ENCODE data around the gene ZNF200. TPM values are rescaled to one million over a fixed set of nuclear protein-coding genes. Genes with fewer than 3 reads are reported as not detected.
"Not testable (repeated sequence)": the region's sequence is repeated elsewhere in the genome, so short reads cannot be mapped to it uniquely, and the experiment has no call there.

ZNF200 gene
- polyA plus RNA-seq, 1 donor: 6.3 TPM

DNA sequence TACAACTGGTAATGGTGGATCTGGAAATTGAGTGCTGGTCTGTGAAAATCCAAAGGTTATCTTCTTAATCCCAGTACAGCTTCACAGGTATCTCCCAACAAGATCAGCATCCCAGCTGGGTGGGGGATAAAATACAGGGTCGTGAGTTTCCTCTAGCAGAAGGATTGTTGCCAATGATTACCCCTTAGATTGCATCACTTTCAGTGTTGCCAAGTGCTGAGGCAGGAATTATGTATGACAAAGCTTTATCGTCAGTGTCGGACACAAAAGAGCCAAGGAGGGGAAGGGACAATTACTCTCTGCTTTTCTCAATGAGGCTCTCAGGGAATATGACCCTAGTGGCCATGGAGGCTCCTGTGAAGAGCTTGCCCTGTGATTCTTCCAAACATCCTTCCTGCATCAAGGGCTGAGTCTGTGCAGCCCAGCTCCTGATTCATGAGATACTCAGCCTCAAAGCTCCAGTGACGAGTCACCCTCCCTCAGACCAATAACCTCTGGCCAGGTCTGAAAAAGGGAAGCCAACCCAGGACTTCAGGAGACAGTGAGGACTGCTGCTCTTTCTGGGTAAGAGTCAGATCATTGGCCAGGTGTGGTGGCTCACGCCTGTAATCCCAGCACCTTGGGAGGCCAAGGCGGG, 31.9 kb downstream of the ZNF200 start:
- no peak for DNase-seq (ENCODE audit: low read depth)

DNA sequence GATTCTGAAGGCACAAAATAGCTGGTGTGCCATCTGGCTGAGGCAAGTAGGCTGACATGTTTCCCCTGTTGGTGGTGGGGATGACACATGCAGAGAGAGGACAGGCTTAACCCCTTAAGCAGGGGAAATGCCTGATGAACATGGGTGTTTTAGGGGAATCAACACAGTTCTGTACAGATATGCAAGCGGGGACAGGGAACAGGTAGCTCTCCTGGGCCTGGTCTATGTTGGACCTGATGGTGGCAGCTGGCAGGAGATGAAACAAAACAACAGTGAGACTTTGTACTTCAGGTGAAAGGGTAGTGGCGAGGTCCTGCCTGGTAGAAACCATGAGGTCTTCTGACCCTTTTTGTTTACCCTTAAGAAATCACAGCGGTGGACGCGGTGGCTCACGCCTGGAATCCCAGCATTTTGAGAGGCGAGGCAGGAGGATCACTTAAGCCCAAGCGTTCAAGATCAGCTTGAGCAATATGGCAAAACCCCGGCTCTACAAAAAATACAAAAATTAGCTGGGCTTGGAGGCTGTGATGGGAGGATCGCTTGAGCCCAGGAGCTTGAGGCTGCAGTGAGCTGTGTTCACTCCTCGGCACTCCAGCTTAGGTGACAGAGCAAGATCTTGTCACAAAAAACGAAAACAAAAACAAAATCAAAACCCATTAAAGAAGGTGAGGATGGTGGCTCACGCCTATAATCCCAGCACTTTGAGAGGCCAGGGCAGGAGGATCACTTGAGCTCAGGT, 36.5 kb downstream of the ZNF200 start:
- DNase-seq (ENCODE audit: low read depth): no peak

DNA sequence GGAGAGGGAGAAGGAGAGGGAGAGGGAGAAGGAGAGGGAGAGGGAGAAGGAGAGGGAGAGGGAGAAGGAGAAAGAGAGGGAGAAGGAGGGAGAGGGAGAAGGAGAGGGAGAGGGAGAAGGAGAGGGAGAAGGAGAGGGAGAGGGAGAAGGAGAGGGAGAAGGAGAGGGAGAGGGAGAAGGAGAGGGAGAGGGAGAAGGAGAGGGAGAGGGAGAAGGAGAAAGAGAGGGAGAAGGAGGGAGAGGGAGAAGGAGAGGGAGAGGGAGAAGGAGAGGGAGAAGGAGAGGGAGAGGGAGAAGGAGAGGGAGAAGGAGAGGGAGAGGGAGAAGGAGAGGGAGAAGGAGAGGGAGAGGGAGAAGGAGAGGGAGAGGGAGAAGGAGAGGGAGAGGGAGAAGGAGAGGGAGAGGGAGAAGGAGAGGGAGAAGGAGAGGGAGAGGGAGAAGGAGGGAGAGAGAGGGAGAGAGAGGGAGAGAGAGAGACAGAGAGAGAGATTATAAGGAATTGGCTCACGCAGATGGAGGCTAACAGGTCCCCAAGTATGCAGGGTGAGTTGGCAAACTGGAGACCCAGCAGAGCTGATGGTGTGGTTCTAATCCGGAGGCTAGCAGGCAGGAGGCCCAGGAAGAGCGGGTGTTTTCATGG, 37.1 kb downstream of the ZNF200 start:
- not testable (repeated sequence) for DNase-seq (ENCODE audit: low read depth)

DNA sequence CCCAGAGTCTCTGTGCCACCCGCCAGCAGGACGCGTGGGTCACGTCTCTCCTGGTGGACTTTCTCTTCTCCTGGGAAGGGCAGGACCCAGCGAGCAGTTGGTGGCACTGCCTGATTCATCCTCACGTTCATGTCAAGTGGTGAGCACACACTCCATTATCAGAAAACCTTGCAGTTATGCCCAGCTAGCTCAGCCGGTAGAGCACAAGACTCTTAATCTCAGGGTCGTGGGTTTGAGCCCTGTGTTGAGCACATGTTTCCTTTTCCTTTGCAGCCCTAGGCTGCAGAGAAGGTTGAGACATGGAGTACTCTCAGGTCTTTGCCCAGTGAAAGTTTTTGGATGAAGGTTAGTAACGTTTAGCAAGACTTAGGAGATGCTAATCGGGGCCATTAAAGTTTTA, 39.0 kb downstream of the ZNF200 start:
- DNase-seq (ENCODE audit: low read depth): no peak

DNA sequence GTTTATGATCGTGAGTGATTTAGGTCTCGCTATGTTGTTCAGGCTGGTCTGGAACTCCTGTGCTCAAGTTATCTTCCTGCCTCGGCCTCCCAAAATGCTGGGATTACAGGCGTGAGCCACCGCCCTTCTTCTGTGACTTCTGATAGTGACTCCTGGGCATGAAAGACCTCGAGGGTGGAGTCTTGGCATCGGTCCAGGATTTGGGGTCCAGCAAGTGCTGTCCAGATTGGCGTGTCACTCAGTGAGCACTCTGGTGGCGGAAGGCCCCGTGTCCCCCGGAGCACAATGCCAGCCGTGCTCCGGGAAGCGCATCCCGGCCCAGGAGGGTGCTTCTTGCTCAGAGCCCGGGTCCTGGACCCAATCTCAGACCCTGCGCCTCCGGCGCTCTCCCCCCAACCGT, 40.2 kb downstream of the ZNF200 start:
- no peak for DNase-seq (ENCODE audit: low read depth)

DNA sequence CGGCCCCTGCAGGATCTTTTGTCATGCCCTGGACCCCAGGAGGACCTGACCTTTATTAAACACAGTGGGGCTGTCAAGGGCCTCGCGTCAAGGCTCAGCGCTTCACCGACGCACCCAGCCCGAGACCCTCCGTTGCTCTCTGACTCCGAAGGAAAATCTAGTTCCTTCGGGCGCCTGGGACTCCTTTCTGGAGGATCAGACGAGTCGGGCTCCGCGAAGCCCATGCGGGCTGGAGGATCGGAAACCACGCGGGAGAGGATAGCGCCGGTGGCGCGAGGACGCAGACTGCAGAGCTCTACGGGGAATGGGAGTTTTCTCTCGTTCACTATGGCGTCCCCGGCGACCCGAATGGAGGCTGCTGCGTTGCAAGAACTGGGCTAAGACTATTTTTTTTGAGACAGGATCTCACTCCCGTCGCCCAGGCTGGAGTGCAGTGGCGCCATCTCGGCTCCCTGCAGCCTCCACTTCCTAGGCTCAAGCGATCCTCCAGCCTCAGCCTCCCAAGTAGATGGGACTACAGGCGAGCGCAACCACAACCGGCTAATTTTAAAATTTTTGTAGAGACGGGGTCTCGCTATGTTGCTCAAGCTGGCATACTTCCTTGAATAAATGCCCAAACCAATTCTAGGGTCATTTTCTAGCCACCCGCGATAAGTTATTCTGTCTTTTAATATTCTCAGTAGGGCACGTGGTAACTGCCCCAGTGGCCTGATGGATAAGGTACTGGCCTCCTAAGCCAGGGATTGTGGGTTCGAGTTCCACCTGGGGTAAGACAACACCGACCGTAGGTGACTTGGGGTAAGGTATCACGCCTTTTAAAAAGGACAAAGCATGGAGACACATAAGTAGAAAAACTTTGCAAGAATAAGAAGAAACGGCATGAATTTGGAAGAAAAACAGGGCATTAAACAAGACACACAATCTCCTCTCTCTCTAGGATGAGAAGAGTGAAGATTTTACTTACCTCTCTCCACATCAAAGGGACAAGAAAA, 41.4 kb downstream of the ZNF200 start:
- no peak for DNase-seq (ENCODE audit: low read depth)

DNA sequence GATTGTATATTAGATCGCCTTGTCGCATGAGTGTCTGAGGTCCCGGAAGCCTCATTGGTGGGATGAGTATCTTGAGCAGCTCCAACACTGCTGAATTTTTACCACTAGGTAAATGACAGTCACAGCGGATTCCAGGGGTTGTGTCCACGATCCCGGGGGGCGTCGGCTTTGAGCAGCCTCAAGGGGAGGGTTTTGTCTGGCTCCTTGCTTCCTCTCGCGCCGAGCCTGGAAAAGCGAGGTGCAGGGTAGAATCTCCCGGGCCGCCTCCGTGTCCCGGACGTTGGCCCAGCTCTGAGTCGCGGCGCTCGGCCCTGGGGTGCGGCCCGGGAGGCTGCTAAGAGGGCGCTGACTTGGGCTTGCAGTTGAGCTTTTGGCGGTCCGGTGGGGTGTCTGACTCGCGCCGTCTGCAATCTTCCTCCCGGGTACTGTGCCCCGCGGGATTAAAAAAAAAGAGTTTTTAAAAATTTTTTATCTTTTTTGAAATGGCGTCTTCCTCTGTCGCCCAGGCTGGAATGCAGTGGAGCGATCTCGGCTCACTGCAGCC, 42.4 kb downstream of the ZNF200 start:
- DNase-seq (ENCODE audit: low read depth): no peak

DNA sequence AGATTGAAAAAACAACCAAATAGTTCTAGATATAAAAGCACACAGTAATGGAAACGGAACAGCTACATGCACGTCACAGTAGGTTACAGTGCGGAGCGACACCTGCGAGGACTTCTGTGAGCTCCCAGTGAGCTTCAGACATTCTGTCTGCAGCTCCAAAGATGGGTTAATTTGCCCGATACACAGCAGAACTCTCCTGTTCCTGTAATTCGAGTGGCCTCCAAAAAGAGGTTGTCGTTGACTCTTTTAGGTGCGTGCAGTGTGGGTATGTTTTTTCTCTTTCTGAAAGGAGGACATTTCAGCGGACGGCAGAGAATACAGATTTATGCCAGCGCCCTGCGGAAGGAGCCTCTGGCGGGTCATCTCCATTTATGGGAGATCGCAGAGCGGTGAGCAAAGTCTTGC, 44.0 kb downstream of the ZNF200 start:
- DNase-seq (ENCODE audit: low read depth): no peak

DNA sequence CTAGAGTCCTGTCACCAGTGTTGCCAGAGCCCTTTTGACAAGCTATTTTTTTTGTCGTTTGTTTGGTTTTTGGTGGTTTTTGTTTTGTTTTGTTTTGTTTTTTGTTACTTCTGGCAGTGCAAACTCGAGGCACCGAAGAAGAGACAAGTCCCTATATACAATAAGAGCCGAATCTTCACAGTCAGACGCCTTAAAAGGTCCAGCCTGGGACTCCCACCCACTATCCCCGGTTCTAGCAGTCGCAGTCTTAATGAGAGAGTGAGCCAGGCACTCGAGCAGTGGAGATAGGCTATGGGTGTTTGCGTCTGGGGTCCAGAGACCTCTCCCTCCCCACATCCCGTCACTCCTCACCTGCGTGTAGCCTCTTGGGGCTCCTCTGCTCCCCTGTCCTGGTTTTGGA, 45.1 kb downstream of the ZNF200 start:
- DNase-seq (ENCODE audit: low read depth): no peak

DNA sequence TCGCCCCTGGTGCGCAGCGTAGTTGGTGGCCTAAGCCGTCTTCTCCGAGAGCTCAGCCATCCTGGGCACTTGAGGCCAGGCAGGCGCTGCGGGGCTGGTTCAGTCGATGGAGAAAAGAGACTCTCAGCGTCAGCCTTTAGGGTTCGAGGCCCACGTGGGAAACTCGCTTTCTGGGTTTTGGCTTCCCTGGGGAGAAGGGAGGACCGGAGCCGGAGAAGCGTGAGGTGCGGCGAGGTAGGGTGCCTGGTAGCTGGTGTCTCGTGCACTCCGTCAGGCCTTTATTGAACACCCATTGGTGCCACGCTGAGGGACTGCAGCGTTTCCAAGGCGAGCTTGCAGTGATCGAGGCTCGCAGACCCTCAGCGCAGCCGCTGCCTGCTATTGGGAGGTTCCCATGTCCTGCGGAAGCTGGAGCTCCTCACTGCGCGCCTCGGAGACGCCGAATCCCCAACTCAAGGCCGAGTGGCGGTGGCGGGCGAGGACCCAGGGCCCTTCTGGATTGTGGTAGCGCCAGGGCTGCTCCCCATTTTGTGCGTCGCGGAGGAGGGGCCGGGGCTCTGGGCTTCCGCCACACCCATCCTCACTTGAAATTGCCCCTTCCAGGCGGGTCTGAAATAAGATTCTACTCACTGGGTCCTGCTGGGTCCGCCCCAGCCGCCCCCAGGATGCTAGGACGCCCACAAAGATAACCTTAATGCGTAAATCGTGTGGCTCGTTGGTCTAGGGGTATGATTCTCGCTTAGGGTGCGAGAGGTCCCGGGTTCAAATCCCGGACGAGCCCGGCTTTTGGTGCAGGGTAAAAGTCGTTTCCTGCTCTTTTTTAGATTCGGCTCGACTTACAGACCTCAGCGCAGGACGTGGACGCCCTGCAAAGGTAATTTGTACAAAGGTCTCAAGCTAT, 45.8 kb downstream of the ZNF200 start:
- DNase-seq (ENCODE audit: low read depth): no peak

DNA sequence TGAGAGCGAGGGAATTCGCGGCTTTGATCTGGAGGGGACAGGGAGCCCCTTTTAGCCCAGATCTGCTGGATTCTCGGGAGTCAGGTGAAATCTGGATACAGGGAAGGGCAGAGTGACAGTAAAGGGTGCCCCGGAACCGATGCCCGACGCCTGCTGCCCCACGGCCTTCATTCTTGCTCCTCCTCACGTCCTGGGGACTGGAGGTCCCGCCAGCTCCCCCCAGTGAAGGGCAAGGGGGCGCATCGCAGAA, 46.4 kb downstream of the ZNF200 start:
- DNase-seq (ENCODE audit: low read depth): no peak

DNA sequence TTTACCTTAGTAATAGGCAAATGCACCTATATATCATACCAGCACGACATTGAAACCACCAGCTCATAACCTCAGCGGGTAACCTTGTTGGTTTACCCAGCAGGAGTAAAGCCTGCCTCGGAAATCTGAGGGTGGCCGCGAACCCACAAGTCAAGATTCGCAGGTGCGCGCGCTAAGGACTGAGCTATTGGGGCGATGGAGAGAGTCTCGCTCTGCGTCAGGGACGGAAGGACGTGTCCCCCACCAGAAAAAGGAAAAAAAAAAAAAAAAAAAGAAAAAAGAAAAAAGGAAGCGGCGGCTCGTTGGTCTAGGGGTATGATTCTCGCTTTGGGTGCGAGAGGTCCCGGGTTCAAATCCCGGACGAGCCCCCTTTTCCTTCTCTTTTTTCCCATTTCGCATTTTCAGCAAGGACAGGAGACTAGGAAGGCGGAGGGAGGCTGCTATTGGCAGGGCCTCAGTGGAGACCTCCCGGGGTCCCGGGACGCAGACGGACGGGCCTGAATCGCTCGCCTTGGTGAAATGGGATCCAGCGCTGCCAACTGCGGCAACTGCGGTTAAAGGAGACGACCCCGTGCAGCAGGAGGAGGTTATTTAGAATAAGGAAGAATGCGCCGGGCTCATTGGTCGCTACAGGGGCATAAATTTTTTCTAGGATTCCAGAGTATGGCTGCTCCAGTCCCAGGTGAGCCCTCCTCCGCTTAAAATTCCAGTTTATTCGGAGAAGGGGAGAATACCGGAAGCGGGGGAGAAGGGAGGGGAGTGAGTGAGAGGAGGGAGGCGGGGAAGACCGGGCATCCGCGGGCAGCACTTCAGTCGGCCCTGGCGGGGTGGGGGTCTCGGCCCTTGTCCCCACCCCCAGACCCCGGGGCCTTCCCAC, 46.9 kb downstream of the ZNF200 start, which contains the start of gene OR1F1:
Gene OR1F1, plus strand, starts transcription at position 407 of the 877 bp plus-strand sequence.
- no peak for DNase-seq (ENCODE audit: low read depth)

DNA sequence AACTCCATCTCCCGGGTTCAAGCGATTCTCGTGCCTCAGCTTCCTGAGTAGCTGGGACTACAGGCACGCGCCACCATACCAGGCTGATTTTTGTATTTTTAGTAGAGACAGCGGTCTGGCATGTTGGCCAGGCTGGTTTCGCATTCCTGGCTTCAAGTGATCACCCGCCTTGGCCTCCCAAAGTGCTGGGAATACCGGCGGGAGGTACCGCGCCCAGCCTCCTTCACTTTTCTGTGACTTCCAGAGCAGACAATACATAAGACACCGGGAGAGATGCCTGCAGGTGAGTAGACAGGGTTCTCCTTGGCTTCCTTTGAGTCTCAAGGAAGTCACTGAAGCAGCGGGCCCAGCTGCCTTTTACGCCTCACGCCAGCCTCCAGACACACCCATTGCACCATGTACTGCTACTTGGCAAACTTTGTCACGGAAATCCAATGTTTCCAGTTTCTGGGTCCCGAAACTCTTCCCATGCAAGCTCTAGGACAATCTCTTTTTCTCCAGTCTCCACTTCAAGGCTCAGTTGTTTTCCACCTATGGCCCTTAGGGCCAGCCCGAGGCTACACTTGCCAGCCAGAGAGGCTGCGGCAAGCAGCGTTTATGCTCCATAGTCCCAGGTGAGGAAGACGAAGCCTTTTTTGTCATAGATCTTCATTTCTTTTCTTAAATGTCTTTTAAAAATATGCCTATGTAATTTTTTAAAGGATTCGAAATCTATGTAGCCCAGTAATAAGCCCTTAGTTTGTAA, 47.8 kb downstream of the ZNF200 start:
- DNase-seq (ENCODE audit: low read depth): no peak

DNA sequence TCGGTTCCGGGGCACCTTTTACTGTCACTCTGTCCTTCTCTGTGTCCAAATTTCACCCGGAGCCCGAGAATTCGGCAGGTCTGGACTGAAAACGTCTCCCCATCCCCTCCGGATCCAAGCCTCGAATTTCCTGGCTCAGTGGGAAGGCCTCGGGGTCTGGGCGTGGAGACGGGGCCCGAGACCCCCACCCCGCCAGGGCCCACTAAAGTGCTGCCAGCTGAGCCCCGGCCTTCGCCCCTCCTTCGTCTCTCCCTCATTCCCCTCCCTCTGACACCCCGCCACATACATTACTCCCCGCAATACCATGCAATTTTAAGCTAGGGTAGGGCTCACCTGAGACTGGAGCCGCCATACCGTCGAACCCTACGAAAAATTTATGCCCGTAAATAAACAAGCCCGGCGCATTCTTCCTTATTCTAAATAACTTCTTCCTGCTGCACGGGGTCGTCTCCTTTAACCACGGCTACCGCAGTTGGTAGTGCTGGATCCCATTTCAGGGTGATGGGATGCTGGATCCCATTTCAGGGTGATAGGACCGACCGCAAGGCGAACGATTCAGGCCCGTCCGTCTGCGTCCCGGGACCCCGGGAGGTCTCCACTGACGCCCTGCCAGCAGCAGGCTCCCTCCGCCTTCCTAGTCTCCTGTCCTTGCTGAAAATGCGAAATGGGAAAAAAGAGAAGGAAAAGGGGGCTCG, 51.4 kb downstream of the ZNF200 start:
- no peak for DNase-seq (ENCODE audit: low read depth)

DNA sequence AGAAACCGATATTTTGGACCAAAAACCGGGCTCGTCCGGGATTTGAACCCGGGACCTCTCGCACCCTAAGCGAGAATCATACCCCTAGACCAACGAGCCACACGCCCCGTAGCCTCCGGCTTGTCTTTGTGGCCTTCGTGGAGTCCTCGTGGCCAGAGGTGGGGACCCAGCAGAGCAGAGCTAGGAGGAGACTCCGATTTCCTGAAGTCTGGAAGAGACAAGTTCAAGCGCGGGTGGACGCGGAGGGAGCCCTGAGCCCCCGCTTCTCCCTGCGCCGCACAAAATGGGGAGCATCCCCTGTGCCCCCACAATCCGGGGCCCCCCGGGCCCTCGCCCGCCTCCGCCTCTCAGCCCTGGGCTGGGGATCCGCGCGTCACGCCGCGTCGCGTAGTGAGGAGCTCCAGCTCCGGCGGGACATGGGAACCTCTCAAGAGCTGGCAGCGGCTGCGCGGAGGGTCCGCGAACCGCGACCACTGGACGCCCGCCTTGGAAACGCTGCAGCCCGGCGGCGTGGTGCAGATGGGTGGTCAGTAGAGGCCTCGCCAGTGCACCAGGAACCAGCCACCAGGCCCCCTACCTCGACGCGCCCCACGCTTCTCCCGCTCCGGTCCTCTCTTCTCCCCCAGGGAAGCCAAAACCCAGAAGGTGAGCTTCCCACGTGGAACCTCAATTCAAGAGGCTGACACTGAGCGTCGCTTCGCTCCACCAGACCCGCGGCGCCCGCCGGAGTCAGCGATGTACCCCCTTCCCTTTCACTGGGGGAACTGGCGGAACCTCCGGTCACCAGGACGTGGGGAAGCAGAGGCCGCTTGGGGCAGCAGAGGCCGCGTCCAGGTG, 52.1 kb downstream of the ZNF200 start:
- no peak for DNase-seq (ENCODE audit: low read depth)

DNA sequence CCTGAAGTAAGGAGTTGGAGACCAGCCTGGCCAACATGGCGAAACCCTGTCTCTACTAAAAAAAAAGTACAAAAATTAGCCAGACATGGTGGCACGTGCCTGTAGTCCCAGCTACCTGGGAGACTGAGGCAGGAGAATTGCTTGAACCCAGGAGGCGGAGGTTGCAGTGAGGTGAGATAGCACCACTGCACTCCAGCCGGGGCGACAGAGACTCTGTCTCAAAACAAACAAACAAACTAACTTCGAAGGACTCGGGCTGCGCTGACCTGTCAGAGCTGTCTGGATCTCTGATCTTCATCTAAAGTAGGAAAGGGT, 52.7 kb downstream of the ZNF200 start:
- DNase-seq (ENCODE audit: low read depth): not testable (repeated sequence)

DNA sequence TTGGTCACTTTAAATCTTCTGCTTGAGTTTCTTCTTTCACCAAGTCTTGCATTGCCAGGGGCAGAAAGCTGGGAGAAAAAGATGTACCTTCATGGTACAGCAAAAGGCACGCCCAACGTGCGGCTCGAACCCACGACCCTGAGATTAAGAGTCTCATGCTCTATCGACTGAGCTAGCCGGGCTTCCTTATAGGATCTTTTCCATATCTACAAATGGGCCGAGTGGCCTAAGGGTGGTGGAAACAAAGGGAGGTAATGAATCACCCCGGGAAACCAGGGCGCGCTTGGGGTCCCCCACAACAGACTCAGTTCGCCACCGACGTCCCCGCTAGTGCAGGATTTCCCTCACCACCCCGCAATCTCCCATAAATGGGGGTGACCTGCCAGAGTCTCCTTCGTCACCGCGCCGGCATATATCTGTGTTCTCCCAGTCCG, 54.5 kb downstream of the ZNF200 start:
- DNase-seq (ENCODE audit: low read depth): no peak

DNA sequence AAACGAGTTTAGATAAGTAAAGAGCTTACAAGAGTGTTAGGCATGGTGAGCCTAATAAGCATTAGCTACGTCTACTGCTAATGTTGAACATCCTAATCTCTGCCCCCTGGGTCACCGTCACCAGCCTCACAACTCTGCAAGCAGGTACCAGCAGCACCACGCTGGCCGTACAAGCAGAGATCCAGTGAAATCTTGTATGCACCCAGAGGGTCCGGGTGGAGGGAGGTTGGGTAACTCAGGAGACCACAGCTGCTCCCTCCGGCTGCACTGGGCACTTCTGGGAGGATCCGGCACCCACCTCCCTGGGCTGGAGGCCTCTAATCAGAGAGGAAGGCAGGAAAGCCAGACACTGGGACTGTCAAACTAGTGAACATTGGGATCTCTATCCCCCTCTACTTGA, 55.3 kb downstream of the ZNF200 start:
- DNase-seq (ENCODE audit: low read depth): no peak
